IPS DF 4.7 (cell line): ENCODE results near the gene BBS9.
"Not testable (repeated sequence)": the region's sequence is repeated elsewhere in the genome, so short reads cannot be mapped to it uniquely, and the experiment has no call there.

Source experiments
- DNase-seq: peaks from one replicate; pipeline ENCODE4 v3.0.0-alpha.2; 2013; ENCODE audit warnings: low spot score; ENCODE audit errors: extremely low read depth

The BBS9 gene

DNA sequence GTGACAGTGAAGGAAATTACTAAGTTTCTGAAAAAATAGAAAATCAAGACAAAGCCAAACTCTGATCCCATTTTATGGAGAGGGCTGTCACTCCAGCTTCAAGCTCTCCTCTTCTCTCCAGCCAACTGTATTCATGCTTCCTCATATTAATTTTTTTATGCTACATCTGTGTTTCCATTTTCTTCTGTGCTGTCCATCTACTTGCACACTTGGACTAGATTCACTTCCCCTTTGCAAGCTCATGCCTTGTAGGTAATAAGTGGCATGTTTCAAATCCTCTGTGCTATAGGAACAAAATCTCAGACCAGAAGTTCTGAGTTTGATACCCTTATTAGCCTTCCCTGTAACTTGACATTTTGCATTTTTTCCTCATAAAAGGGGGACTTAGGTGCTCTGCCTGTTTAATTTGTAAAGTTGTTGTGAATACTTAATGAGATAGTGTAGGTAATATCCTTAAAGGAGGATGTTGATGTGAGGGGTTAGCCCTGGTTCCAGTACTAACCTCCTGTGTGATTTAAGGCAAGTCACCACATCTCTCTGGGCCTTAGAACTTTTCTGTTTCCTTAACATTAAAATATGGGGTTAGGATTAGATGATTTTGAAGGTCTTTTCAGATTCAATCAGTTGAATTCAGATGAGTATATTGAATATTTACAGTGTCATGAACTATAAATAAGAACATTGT, 358.8 kb downstream of the BBS9 start:
- DNase-seq: no peak

DNA sequence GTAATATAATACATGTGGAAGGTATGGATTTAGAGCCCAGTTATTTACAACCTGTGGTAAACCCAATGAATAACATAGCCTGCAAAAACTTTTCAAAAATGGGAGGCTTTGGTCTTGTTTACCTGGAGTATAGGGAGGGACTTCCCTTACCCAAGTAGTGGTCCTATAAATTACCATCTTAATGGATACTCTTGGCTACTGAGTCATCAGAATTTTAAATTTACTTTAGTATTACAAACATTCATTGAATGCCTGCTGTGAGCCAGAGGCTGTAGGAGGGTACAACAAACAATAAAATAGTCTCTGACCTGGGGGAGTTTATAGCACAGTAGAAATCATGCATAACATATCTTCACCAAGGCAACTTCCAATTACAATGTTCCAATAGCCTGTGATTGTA, 365.1 kb downstream of the BBS9 start:
- no peak for DNase-seq

DNA sequence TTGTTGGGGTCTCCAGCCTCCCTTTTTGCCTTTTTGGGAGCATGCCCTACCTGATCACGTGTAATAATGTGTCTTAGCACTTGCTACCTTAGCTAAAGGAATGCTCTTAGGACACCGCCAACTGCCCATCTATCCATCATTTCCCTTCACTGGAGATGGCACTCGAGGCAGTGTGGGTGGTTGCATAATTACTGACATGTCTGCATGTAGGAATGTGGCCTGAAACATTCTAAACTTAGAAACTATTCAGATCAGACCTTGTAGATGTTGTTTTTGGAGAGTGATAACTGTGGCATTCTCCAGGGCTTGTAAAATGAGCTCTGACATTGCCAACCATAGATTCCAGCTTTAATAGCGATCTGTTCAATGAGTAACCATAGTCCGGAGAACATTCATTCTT, 365.8 kb downstream of the BBS9 start:
- DNase-seq: no peak

DNA sequence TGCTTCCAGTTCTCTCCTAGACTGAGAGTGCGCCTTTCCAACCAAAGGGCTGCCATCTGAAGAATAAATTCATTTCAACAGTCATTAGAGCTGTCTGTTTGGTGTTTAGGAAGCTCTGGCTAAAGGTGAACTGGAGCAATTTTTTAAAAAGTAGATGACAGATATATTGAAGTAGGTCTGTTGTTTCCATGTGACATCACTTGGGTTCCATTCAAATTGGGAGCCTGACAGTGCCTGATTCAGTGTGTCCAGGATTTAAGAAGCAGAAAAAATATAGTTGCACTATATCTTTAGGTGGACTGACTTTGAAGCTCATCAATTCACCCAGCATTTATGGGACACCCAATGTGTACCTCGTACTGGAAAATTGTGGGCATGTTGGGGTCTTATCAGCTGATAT, 367.7 kb downstream of the BBS9 start:
- DNase-seq: no peak

DNA sequence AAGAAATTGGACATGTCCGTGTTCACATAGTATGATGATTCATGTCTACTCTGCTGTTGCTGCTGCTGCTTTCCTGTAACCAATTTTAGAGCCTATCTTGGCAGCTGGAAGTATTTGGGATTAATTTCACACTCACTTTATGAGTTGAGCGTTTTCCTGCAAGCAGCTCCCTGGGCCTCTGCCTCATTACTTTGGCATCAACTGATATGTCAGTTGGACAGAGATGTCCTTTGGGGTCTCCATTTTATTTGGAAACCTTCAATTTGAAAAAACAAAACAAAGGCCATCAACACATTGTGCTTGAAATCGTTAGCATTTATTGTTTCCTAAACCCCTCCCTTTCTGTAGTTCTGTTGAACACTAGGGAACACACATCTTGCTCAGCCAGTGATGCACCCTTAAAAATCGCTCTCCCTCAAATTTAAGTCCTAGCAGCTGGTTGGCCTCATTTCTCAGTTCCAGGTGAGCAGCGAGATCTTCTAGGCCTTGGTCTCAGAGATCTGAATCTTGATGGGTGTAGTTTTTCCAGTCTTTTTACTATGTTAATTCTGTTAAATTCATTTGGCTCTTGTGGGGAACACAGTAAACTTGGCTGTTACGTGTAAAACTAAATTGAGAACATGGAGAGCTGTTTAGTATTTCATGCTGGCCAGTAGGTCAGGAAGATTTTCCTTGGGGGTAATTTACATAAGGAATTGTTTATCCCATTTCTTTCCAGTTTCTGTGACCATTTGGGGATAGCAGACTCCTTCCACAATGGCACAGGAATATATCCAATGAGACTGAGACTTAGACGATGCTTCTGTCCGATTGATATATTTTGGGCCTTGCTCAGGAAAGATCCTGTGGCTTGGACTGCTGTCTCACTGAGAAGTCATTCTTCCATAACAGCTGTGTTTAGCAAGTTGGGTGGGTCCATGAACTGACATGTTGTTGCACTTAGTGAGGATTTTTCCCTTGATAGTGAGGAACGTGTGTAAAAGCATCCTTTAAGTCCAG, 371.6 kb downstream of the BBS9 start:
- DNase-seq: no peak

DNA sequence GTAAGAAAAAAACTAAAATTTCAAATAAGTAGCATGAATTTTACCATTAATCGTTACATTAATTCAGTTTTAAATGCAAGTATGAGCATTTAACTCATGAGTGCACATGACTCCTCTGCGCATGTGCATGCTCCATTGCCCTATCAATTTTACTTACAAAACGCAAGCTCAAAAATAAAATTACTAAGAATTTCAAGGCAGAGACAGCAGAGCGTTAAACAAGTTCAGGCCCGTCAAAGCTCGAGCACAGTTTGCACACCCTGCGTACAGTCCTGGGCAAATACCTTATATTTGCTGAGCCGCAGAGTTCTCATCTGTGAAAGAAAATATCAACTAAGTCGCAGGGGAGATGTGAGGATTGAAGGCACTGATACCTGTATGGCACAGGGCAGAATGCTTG, 373.6 kb downstream of the BBS9 start:
- DNase-seq: no peak

DNA sequence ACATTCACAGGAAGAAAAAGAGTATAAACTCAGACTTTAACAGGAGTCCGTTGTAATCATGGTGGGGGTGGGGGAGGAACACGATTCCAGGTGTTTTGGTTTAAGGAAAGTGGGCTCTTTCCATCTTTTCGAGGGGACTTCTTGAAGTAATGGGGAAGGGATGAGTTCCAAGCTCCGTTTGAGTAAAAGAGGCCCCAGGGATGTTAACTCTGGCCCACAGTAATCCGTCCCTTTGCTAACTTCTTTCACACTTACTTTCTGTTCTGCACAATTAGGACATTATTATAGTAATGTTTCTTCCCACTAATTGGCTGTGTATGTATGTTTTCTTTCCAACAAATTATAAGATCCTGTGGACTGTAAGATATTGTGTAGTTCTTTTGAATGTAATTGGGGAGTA, 374.4 kb downstream of the BBS9 start:
- DNase-seq: no peak

DNA sequence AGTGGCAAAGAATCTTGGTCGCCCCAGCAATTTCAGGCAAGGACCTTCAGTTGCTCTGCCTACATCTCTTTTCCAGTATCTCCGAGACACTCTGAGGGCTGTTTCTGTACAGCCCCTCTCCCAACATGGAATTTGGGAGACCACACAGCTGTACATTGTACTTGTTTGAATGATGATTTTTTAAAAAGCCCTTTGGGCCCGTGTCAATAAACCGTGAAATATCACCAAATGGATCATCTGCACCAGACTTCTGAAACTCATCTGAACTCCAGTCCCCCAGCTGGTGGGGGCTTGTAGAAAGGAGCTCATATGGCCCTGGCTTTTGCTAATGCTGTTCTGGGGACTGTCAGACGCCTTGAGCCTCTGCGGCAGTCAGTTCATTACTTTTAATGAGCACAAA, 374.9 kb downstream of the BBS9 start:
- no peak for DNase-seq

DNA sequence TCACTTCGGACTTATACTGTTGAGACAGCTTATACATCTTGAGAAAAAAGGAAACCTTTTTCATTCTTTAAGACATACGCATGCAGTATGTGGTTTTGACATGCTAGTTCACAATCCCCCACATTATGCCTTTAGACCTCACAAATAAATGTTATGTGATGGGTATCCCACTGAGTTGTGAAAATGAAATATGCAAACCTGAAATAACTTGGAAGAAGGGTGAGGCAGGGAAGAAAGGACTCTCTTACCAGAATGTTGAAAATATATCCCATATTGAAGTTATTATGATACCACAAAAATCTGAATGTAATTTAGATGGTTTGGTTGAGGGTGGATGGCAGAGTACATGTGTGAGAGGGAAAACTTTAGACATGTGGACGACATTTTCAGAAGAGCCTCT, 379.8 kb downstream of the BBS9 start:
- DNase-seq: no peak

DNA sequence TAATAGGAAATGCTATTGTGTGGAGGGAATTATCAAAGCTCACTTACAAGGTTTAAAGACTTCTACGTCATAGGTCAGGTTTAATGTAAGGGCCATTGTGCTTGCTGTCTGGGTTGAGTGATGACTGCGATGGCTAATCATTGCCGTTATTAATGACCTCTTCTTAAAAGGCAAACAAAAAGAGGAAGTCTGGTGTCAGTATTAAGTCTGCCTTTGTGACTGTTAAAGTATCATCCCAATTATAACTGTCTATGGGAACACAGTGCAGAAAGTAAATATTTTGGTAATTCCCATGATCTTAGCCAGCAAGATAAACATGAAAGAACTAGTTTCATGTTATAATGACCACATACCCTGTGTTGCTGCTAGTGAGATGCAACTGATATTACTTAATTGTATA, 382.4 kb downstream of the BBS9 start:
- no peak for DNase-seq

DNA sequence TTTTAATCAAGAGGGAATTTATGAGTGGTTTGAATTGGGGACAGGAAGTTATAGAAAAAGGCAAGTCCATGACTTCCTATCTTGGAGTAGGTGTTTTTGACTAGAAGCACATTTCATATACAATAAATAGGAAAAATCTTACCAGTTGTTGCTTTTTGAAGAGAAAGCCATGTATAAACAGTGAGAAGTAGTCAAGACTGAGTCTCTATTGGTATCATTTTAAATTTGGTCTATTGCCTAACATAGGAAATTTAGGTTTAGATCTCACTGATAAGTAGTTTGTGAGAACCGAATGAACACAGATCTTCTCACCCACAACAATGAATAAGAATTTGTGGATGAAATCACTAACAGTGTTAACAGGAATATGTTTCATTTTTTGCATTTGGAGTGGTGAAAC, 387.2 kb downstream of the BBS9 start:
- DNase-seq: no peak

DNA sequence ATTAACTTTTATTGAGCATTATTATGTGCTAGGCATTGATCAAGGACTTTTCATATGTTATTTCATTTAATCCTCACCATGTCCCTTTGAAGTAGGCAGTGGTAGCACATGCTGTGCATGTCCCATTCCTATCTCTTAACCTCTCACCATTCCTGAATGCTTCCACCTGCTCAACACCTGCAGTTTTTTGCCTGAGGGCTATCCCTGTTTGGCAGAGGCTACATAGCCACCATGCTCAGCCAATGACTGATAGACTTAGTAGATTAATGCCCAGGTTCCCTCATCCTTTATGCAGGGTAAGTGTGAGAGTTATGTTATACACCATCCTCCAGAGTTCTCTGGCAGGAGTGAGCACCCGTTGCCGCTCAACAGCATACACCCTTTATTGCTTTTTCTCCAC, 387.8 kb downstream of the BBS9 start:
- no peak for DNase-seq

DNA sequence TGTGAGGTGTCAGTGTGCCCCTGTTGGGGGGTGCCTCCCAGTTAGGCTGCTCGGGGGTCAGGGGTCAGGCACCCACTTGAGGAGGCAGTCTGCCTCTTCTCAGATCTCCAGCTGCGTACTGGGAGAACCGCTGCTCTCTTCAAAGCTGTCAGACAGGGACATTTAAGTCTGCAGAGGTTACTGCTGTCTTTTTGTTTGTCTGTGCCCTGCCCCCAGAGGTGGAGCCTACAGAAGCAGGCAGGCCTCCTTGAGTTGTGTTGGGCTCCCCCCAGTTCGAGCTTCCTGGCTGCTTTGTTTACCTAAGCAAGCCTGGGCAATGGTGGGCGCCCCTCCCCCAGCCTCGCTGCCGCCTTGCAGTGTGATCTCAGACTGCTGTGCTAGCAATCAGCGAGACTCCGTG, 397.6 kb downstream of the BBS9 start:
- not testable (repeated sequence) for DNase-seq

DNA sequence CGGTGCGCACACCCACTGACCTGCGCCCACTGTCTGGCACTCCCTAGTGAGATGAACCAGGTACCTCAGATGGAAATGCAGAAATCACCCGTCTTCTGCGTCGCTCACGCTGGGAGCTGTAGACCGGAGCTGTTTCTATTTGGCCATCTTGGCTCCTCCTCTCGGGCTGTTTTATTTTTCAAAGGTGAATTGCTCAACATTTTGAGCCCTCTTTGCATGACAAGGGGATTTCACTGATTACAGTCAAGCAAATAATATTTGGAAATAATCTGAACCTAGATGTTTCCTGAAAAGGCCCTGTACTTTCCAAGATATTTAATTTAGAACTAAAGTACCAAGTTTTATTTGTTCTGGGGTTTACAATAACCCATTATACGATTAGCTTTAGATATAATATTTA, 398.2 kb downstream of the BBS9 start:
- DNase-seq: not testable (repeated sequence)

DNA sequence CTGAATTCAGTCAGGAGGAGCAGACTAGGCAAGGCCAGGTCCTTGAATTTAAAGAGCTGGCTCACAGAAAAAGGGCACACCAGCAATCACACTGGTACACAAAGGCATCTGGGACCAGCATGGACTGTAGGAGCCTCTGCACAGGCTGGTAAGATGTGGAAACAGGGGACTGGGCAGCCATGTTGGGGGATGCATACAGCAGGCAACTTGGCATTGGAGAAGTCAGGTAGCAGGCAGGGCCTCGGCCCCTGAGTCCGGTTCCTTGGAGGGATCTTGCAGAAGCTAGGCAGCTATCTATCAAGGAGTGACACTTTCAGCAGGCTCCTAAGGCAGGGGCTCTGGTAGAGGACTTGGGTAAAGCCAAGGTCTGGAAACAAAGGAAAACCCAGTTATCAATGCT, 399.7 kb downstream of the BBS9 start:
- no peak for DNase-seq

DNA sequence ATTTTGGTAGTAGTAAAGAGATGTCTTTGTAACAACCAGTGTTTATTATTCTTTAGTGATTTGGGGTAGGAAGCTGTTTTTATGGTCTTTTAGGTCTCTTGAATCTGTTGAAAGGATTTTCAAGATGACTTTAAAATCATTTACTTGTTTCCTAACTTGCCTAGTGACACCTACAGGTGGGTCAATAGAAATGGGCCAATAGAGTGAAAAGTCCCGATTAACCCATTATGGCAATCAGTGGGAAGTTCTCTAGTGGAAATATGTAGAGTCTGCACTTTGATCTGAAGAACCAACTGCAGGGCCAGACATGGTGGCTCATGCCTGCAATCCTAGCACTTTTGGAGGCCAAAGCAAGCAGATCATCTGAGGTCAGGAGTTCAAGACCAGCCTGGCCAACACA, 401.3 kb downstream of the BBS9 start:
- no peak for DNase-seq

DNA sequence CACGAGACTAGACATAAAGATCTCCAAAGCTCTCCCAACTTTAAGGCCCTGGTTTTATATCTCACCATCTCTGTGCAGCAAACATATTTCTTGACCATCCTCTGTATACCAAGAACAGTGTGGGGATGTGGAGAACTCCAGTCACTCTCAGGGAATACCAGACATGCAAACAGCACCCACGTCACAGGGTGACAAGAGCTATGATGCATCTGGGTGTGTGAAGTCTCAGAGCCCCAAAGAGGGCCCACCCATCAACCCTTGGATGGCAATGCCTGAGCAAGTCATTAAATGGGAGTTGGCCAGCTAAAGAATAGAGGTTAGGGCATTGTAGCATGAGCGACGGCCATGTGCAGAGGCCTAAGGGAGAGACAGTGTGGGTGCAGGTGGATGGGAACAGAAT, 402.5 kb downstream of the BBS9 start:
- DNase-seq: no peak

DNA sequence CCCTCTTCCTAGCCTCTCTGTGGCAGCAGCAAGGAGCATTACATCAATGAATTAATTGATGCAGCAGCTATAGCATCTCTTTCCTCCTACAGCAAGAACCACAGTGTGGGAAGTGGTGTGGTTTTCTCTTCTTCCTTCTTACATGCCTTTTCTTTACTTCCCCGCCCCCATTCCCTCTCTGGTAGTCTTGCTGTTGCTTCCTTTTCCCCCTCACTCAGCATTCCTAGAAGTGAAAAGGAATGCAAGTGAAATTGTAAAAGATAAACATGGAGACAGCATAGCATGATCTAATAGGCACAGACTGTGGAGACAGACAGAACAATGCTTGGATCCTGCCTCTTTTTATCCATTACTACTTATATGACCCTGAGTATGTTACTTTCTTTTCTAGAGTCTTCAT, 405.5 kb downstream of the BBS9 start:
- no peak for DNase-seq

DNA sequence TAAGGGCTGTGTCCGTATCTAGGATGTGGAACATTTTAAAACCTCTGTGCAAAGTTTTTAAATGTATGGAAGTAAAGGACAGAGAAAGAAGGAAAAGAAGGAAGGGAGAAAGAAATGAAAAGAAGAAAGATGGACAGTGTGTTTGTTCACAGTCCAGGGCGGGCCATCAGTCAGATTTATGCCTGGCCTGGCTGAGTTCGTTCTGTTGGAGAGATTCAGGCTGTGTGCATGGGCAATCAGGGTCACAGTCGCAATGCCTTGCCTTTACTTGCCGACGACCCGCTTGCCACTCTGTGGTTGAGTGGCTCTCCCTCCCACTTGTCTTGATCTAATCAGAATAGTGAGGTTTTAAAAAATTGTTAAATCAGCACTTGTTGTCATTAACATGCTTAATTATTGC, 406.6 kb downstream of the BBS9 start:
- no peak for DNase-seq

DNA sequence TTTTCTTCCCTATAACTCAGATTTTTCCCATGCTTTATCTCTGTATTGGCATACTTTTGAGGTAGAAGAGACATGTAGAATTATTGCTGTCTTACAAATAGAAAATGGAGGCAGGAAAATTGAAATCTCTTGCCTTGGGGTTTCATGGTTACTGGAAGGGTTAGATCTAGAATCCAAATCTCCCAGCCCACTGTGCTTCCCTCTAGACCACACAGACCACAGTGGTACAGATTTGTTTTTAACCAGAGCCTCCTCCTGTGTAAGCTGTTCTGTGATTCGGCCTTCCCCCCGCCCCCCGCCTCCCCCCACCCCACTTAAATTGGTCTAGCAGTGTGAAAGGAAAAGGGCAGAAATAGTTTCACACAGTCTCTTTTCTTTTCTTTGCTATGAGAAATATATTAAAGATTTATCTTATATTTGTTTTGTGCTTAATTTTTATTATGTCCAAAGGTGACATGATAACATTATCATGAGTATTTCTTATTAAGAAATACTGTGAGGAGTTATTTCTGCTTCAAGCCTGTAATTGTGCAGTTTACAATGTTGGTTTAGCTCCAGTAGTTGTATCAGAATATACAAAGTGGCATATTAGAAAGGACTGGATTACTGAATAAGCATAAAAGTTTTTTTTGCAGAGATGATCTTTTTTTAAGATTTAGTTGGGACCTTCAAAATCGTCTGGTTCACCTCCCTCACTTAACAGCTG, 407.2 kb downstream of the BBS9 start:
- DNase-seq: no peak

DNA sequence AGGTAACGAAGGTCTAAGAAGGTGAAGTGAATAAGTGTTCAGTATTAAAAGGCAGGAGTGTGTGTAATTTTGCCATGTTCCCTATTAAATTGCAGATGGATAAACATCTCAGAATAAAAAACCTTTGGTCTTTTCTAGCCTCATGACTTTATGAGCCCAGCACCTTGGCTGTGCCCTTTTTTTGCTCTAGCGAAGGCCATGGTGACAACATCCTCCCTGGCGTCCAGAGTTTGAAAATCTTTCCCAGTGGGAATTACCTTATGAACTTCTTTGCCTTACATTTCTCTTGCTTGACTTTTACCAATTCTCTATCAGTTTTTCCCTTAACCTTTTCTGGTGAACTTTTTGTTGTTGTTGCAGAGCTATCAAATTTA, 407.7 kb downstream of the BBS9 start:
- DNase-seq: no peak

DNA sequence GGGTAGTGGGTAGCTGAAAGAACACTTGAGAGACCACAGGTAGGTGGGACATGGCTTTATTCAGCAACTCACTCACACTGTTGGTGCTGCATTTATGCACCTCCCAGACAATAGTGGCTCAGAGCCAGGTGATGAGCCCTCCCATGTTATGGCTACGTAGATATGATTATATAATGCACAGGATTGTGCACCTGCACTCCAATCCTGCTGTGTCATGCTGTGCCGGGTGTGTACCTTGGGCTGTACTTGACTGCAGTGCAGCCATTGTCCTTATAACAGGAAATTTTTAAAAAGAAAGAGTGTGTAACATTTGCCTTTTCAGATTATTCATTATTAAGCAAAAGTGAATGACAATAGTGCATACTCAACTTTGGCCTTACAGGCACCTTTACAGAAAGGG, 409.8 kb downstream of the BBS9 start:
- no peak for DNase-seq
